NCI-H1694 (cell line): ENCODE results near the gene KIF26A.

ENCODE experiments used
- DNase-seq: peaks from one replicate; lab custom pipeline; 2025; lab: John Stamatoyannopoulos, UW

Gene KIF26A

DNA sequence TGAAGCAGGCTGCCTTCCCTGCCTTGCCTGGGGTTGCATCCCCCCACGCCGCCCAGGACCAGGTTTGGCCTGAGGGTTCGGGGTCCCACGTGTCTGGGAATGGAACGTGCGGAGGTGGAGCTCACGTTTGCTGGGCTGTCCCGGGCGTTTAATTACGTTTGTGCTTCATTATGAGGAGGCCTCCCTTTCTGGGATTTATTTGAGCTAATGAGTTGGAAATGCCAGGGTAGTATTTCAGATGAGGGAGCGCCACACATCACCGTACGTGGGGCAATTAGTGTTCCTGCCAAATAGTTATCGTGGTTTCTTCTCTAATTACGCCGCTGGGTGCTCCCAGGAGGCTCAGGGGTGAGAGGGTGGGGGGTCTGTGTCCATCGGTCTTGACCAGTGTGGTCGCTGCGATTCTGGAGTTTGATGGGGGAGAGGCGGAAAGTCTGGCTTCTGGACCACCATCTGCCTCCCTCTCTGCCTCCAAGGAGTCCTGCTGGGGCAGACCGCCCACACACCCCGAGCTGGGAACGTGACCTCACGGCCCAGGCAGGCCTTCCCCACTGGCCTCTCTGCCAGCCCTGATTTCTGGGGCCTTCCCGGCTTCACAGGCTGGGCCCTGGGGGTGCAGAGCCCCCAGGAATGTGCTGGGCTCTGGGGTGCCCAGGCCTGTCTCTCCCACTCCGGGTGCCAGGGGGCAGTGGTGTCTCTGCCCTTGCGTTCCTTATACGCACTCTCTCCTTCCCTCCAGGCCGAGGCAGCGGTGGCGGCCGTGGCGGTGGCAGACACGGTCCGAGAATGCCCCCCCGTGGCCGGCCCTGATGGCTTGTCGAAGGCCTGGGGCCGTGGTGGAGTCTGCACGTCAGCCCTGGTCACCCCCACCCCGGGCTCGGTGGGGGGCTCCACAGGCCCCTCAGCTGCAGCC, 18.9 kb downstream of the KIF26A start:
- peak; percentile 41 for DNase-seq

DNA sequence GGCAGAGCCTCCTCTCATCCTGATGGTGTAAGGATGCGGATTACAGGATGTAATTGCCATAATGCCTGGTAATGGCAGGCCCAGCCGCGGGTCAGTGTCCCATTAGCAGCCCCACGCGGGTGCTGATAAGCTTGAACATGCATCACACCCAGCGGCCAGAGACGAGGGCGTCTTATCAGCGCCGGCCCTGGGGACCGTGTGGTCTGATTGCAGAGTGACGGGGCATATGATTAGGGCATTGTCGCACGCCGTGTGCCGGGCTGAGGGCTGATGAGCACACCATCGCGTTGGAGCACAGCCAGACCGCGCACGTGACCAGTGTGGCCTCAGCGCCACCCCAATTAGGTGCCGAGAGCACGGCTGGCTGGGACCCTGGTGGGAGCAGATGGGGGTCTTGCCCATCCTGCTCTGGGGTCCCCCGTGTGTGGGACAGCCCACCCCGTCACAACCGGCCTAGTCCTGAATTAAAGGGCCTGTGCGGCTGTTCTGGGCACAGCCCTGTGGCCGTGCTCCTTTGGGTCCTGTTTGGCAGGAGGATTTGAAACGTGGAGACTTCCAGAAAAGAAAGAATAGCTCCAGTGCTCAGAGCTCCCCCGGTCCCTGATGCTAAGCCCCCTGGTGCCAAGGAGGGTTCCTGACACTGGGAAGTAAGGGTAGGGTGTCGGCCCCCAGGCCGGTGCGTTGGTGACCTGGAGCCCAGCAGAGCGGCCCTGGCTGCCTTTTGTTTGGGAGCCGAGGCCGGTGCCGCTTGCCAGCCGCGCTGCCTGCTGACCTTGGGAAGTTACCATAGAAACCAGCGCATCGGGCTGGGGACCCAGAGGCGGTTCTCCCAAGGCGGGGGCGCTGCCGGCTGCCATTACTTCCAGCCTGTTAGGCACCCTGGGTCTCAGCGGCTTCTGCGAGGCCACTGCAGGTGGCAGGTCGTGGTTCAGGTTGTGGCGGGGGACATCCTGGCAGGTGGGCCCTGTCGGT, 20.7 kb downstream of the KIF26A start:
- no peak for DNase-seq

DNA sequence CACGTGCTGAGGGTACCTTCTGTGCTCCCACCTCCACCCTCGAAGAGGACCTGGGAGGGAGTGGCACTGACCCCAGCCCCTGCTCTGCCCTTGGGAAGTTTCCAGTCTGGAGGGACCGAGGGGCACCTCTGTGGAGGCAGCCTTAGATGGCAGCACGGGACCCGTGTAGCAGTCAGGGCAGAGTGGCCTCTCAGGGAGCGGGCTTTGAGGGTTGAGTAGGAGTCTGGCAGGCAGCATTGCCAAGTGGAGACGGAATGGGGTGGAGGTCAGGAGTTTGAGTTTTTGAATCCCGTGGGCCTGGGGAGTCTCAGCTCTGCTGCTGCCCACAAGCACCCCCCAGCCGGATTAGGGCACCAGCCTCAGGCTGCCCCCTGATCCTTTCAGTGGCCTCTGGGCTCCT, 21.6 kb downstream of the KIF26A start:
- no peak for DNase-seq

GRCh38 chr14:104161602-104162367, 23.4 kb downstream of the KIF26A start:
- DNase-seq, result peak; percentile 32

DNA sequence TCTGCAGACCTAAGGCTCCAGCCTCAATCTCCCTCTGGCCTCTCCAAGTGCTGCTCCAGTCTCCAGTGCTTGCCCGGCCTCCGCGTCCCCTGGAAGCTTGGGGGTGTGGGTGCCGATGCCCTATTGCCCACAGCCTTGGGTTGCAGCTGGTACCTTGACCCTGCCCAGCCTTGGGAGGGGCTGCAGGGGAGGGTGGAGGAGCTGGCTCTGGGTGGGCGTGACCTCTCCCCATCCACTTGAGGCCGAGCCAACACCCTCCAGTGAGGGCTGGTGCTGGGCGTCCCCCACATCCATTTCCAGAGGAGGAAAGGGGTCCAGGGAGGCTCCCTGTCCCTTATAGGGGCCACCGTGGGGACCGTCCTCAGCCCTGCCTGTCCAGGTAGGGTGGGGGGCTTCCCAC, 24.1 kb downstream of the KIF26A start:
- no peak for DNase-seq

DNA sequence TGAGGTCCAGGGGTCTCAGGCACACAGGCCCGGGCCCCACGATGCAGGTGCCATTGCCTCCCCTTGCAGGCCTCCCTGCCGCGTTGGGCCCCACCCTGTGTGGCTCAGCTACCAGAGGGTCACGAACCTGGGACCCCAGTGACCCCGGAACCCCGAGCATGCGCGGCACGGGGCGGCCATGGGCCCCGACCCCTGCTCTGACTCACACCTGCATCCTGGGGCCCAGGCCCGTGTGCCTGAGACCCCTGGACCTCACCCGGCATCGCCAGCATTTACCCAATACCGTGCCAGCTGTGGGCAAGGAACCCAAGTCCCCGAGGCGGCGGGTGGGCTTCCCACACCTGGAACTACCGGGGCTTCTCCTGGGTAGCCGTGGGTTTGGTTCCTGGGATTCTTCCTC, 25.2 kb downstream of the KIF26A start:
- DNase-seq, result no peak

DNA sequence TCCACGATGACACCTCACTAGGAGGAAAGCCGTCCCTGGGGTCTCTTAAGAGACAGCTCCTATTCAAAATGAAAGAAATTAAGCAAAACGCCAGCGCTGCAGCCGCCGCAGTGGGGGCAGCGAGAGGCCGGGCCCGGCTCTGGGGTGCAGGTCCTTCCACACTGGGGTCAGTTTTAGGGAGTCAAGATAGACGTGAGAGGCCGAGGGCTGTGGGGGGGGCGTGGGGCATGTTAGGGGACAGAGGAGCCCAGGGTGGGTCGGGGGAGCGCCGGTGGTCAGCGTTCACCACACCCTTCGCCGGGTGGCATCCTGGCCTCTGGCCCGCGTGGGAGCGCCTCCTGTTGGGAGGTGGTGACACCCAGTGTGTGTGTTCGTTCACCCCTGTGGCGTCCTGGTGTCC, 25.7 kb downstream of the KIF26A start:
- no peak for DNase-seq

- DNase-seq, result no peak
These were observed 26.1 kb downstream of the KIF26A start for GRCh38 chr14:104164512-104164911.

DNA sequence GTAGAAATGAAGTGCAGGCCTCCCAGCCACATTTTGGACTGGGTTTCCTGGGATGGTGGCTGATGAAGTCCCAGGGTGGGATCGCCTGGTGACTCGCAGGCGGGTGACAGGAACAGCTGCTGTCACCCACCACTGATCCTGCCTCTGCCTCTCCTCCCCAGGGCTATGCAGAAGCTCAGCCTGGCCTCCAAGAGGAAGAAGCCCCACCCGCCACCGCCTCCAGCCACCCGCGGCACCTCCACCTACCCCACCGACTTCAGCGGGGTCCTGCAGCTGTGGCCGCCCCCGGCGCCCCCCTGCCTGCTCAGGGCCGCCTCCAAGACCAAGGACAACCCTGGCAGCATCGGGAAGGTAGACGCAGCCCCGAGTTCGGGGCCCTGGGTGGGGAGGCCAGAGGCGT, 28.3 kb downstream of the KIF26A start:
- DNase-seq, result no peak

GRCh38 chr14:104168603-104169002, 30.2 kb downstream of the KIF26A start:
- no peak for DNase-seq

GRCh38 chr14:104169005-104169698, 30.8 kb downstream of the KIF26A start:
- DNase-seq, result no peak

DNA sequence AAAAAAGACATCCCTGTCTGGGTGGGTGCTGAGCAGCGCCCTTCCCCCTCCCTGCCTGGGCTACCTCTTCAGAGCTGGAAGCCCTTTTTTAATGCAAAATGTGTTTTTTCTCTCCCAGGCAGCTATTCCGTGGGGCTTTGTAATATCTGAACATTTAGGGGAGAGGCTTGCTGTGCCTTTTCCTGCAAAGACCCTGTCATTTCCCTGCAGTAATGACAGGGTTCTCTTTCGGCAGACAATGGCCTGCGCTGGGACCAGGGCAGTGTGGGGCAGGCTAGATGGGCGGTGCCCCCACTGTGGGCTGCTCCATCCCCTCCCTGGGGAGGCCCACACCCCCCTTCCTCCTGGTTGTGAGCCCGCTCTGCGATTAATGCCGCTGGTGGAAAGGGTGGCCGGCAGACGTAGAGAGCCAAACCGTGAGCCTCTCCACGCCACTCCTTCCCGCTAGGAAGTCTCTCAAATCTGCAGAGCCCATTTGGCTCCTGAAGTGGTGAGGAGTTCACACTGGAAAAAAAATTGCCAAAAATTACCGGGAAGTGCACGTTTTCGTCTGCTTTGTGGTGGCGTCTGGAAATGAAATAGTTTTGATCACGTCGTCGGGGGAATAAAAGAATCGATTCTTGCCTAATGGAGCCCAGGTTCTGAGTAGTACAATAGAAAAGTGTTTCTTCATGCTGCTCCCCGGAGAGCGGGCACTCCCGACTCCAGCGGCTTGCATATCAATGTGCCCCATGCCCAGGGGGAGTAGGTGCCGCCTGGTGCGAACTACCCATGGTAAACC, 31.5 kb downstream of the KIF26A start:
- DNase-seq, result no peak

DNA sequence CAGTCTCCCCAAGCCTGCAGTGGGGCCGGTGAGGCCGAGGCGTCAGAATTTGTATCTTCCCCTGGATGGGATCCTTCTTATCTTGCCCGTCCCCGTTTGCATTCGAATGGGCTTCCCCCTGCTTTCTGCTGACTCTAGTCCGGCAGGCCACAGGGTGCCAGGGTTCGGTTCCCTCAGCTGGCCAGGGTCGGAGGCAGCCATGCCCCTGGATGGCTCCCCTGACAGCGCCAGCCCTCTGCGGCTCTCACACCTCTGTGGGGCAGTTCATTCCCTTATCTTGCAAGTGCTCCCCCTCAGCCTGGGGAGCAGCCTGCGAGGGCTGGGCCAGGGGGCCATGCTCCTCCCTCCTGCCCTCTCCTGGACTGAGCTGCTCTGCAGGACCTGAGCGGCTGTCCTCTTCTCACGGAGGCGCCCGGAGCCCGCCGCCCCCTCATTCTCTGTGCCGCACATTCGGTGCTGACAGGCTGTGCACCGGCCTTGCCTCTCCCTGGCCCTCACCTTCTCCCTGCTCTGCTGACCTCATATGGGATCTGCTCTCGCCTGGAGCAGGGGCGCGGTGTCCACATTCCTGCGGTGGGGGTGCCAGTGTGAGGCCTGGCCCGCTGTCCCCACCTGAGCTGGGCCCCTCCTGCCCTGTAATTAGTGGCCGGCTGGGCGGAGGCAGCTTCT, 32.8 kb downstream of the KIF26A start:
- DNase-seq, result no peak

GRCh38 chr14:104171895-104172294, 33.5 kb downstream of the KIF26A start:
- no peak for DNase-seq

GRCh38 chr14:104172349-104172748, 34.0 kb downstream of the KIF26A start:
- no peak for DNase-seq

- DNase-seq, result no peak
These were observed 34.5 kb downstream of the KIF26A start for GRCh38 chr14:104172880-104173279.

GRCh38 chr14:104174051-104174450, 35.7 kb downstream of the KIF26A start:
- no peak for DNase-seq

GRCh38 chr14:104175041-104175440, 36.7 kb downstream of the KIF26A start:
- DNase-seq, result no peak

DNA sequence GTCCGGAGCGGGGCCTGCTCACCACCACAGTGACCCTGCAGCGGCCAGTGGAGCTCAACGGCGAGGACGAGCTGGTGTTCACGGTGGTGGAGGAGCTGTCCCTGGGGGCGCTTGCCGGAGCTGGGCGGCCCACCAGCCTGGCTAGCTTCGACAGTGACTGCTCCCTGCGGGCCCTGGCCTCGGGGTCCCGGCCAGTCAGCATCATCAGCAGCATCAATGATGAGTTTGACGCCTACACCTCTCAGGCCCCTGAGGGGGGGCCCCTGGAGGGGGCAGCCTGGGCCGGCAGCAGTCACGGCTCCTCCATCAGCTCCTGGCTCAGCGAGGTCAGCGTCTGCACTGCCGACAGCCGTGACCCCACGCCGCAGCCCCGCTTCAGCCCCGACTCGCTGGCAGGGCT, 37.4 kb downstream of the KIF26A start:
- DNase-seq, result no peak

- DNase-seq, result no peak
These were observed 38.2 kb downstream of the KIF26A start for GRCh38 chr14:104176611-104177010.
